Hepatic stellate cell (primary cell): ENCODE data around the gene HOXB8.

Experiments used
- DNase-seq: peaks from one replicate; pipeline ENCODE4 v3.0.0; 2011; ENCODE audit warnings: low spot score

Gene HOXB8

GRCh38 chr17:48610282-48611211, 4.5 kb downstream of the HOXB8 start, which contains the start of gene HOXB7:
TSS of gene HOXB7 (minus strand) at chr17:48611017. CDS start at chr17:48610918, 99 bp downstream.
- peak; percentile 94 for DNase-seq

GRCh38 chr17:48609759-48610281, 5.3 kb downstream of the HOXB8 start:
- no peak for DNase-seq

GRCh38 chr17:48609033-48609432, 6.1 kb downstream of the HOXB8 start:
- no peak for DNase-seq

- DNase-seq, result no peak
These were observed 6.6 kb downstream of the HOXB8 start for GRCh38 chr17:48608494-48608834.

- no peak for DNase-seq
These were observed 8.0 kb downstream of the HOXB8 start for GRCh38 chr17:48606892-48607614.

- DNase-seq, result no peak
These were observed 8.9 kb downstream of the HOXB8 start for GRCh38 chr17:48605991-48606891.

GRCh38 chr17:48605409-48605919, 9.6 kb downstream of the HOXB8 start:
- DNase-seq, result no peak

GRCh38 chr17:48604770-48605329, 10.2 kb downstream of the HOXB8 start, which contains the start of gene HOXB6:
TSS of gene HOXB6 (minus strand) at chr17:48604986. CDS start at chr17:48598150, 6,836 bp downstream.
- no peak for DNase-seq

GRCh38 chr17:48603959-48604769, 10.9 kb downstream of the HOXB8 start:
- DNase-seq, result no peak

GRCh38 chr17:48601539-48602425, 13.3 kb downstream of the HOXB8 start:
- DNase-seq, result no peak

- no peak for DNase-seq
These were observed 13.9 kb downstream of the HOXB8 start for GRCh38 chr17:48601207-48601538.

- no peak for DNase-seq
These were observed 14.6 kb downstream of the HOXB8 start for GRCh38 chr17:48600244-48601098.

- no peak for DNase-seq
These were observed 15.7 kb downstream of the HOXB8 start for GRCh38 chr17:48599354-48599753.

- DNase-seq, result no peak
These were observed 16.4 kb downstream of the HOXB8 start for GRCh38 chr17:48598736-48599135.

- DNase-seq, result no peak
These were observed 17.1 kb downstream of the HOXB8 start for GRCh38 chr17:48597778-48598631.

GRCh38 chr17:48597528-48597777, 17.6 kb downstream of the HOXB8 start:
- no peak for DNase-seq

- no peak for DNase-seq
These were observed 18.2 kb downstream of the HOXB8 start for GRCh38 chr17:48596735-48597527.
